BJ (cell line): ENCODE data around the gene ENO4. TPM values are rescaled to one million over a fixed set of nuclear protein-coding genes. Genes with fewer than 3 reads are reported as not detected.

Experiments
- CTCF ChIA-PET: fragments of 350-600 bp; formaldehyde crosslinking; extraction: SDS; loops from one replicate; lab custom pipeline; 2021; ENCODE audit warnings: antibody characterized with exemption, inconsistent platforms; lab: Yijun Ruan, JAX
- POLR2A ChIA-PET: fragments of 300-600 bp; sonication (Branson Sonifier 250); formaldehyde crosslinking; extraction: SDS; loops from one replicate; lab custom pipeline; 2021; ENCODE audit warnings: antibody characterized with exemption; lab: Charles Lee
- DNase-seq: peaks from one replicate; pipeline ENCODE4 v3.0.0-alpha.2; 2011; ENCODE audit warnings: low read depth
- H3K27me3 ChIP-seq: 2 replicates; pipeline ENCODE4 v1.6.0; 2011; ENCODE audit warnings: low read length; ENCODE audit not compliant: control insufficient read depth, insufficient read depth
- H3K36me3 ChIP-seq: 2 replicates; pipeline ENCODE4 v1.5.1; 2011; ENCODE audit warnings: low read length; ENCODE audit not compliant: control insufficient read depth, insufficient read depth
- H3K4me3 ChIP-seq: 2 replicates; pipeline ENCODE4 v1.5.1; 2011; ENCODE audit warnings: low read depth, mild to moderate bottlenecking, control low read depth, low read length
- polyA plus RNA-seq: library from polyadenylated mRNA; depleted of rRNA; stranded (reverse); fragments of >200 nt; gene quantifications from 2 replicates; pipeline ENCODE4 v1.2.3, GENCODE V29; 2011
- TF ChIP-seq, protein P1 (sequence below): IDR thresholded peaks from 2 replicates; pipeline ENCODE4 v1.5.1; 2011; ENCODE audit warnings: low read depth, mild to moderate bottlenecking, control low read depth, inconsistent platforms, low read length, moderate library complexity; ENCODE audit not compliant: insufficient read depth

The ENO4 gene
- polyA plus RNA-seq, 1 experiment = 0.29 TPM

DNA sequence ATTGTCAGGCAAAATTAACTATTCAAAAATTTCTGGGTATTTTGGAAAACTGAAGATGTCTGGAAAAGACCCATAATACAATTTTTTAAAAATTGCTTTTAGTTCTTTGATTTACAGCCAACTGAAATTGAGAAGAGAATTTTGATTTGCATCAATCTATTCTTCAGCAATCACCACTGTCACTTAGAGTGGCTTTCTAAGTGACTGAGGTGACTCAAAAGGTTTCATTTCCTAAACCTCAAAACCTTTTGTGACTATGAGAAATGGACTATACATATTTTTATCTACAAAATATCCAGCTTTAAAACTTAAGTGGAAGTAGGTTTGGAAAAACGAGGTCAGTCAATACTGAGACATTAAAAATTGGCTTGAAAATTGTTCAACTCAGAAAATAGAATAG is 60.0 kb downstream of the ENO4 start:
- DNase-seq = no peak
- POLR2A ChIA-PET = no interaction called here
- H3K36me3 ChIP-seq = 0 out of 2 replicates have a peak, but pooled peaks cover 2% of the 10 kb centered on the region
- no peak overlapping the region for H3K4me3 ChIP-seq
- H3K27me3 ChIP-seq = no peaks in the 10 kb centered on the region
- CTCF ChIA-PET = interaction anchor here (1.2 to 2.8 kb wide), 2 partner anchors 13 to 15 kb away, joined by 3 to 6 read pairs; no protein-coding TSS in a partner anchor
- TF ChIP-seq, protein P1, sequence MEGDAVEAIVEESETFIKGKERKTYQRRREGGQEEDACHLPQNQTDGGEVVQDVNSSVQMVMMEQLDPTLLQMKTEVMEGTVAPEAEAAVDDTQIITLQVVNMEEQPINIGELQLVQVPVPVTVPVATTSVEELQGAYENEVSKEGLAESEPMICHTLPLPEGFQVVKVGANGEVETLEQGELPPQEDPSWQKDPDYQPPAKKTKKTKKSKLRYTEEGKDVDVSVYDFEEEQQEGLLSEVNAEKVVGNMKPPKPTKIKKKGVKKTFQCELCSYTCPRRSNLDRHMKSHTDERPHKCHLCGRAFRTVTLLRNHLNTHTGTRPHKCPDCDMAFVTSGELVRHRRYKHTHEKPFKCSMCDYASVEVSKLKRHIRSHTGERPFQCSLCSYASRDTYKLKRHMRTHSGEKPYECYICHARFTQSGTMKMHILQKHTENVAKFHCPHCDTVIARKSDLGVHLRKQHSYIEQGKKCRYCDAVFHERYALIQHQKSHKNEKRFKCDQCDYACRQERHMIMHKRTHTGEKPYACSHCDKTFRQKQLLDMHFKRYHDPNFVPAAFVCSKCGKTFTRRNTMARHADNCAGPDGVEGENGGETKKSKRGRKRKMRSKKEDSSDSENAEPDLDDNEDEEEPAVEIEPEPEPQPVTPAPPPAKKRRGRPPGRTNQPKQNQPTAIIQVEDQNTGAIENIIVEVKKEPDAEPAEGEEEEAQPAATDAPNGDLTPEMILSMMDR = no peak

DNA sequence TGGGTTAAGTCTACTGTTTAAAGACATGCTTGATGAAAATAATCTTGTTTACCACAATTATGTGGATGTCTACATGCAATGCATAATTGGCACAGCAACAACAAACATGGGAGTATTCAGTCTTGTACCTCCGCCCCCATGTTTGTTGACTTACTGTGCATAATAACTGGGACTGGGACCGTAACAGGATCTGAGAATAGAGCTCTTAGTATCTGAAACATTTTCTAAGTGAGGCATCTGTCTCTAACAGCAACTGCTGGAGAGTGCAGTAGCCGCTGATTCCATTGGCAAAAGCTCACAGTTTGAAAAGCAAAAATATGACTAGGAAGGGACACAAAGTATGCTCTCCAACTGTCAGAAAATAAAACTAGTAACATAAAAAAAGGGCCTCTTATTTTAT is 61.6 kb downstream of the ENO4 start:
- POLR2A ChIA-PET = no interaction called here
- Histone ChIP-seq H3K36me3 (0 out of 2 replicates have a peak, but pooled peaks cover 2% of the 10 kb centered on the region), H3K4me3 (no peak overlapping the region), H3K27me3 (no peaks in the 10 kb centered on the region)
- TF ChIP-seq, protein P1 = no peak
- DNase-seq = no peak
- CTCF ChIA-PET = interaction anchor here (2.8 kb wide), 1 partner anchor 15 kb away, joined by 6 read pairs; no protein-coding TSS in a partner anchor

DNA sequence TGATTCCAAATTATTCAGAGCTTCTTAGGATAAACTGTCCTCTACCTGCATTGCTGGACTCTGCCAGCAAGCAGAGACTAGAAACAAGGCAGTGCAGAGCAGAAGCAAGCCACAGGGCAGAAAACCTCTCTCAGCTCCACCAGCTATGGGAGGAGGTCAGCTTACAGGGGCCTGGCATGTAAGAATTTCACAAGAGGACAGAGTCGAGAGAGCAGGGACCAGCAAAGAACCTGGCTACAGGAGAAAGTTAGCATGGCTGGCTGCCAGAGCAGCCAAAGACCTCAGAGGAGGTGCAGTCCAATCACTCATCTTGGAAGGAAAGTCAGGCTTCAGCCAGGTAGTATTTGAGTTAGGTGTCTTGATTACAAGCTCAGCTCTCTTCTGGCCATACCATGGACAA is 62.9 kb downstream of the ENO4 start:
- Histone ChIP-seq H3K27me3 (no peaks in the 10 kb centered on the region), H3K4me3 (no peak overlapping the region), H3K36me3 (0 out of 2 replicates have a peak, but pooled peaks cover under 1% of the 10 kb centered on the region)
- CTCF ChIA-PET = interaction anchor here (0.6 to 0.7 kb wide), 2 partner anchors 44 to 68 kb away, joined by 3 to 4 read pairs; no protein-coding TSS in a partner anchor
- TF ChIP-seq, protein P1 = no peak
- POLR2A ChIA-PET = no interaction called here
- no peak for DNase-seq

DNA sequence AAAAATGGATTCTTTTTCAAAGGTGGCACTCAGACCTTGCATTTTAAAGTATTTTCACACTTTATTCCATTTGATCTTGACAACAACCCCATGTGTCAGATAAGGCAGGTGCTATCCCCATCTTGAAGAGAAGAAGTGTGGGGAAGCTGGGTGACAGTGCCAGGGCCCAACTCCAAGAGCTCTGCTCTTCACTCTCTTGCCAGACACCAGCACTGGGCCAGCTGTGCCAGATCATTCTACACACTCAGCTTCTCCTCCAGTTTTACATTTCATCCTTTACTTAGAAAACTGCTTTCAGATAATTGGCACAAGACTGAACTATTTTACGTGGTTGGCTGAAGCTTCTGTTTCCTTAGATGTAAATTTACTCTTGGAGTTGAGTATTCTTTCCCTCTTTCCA is 64.4 kb downstream of the ENO4 start:
- Histone ChIP-seq H3K4me3 (no peak overlapping the region), H3K36me3 (no peaks in the 10 kb centered on the region), H3K27me3 (no peaks in the 10 kb centered on the region)
- DNase-seq = no peak
- ChIA-PET POLR2A (no interaction called here), CTCF (no interaction called here)
- TF ChIP-seq, protein P1 = no peak

DNA sequence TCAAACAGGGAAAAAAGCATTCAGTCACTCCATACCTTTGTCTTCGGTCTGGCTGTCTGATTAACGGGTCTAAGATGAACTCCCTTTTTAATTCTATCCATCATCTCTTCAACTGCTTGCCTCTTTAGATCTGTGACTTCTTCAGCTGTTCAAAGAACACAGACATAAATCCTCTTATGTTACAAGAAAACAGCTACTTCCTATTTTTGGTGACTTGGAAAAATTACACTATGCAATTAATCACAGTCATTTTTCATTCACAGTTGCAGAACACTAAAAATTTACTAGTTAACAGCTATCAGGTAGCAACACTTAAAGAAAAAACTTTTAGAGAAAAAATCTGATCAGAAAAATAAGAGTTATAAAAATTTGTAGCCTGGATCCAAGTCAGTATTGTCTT is 66.0 kb downstream of the ENO4 start:
- H3K27me3 ChIP-seq = no peaks in the 10 kb centered on the region
- H3K4me3 ChIP-seq = no peak overlapping the region
- DNase-seq = no peak
- TF ChIP-seq, protein P1 = no peak
- H3K36me3 ChIP-seq = no peaks in the 10 kb centered on the region; the same call in 1 of the 2 replicates
- POLR2A ChIA-PET = no interaction called here
- CTCF ChIA-PET = no interaction called here
